Measurements from ENCODE around the gene TGIF2LY. TPM values are rescaled to one million over a fixed set of nuclear protein-coding genes. Genes with fewer than 3 reads are reported as not detected.
"Not testable (repeated sequence)": the region's sequence is repeated elsewhere in the genome, so short reads cannot be mapped to it uniquely, and the experiment has no call there.

TGIF2LY gene
- total RNA-seq (2014; rRNA removed; shearing (Covaris generic)), result not detected in 2 replicates
- polyA plus RNA-seq (2015; cell fraction: cytosol; rRNA removed), result not detected in 2 replicates
- not detected in 2 replicates for polyA plus RNA-seq (2015; cell fraction: nucleus; rRNA removed)

DNA sequence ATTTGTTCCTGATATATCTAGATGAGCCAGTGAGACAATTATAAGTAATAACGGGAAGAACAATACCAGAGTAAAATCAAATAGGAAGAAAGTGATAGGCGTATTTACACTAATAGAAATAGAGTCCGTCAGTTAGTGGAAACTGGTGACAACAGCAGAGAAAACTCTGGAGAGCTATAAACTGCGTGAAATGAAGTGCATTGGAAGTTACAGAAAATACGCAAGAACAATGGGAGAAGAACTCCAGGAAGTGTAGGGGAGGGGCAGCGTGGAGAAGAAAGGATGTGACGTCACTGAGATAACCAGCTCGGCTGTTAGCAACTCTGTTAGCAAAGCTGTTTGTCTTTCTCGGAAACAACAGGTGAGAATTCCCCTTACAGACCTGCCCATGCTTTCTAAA lies at the start of gene TGIF2LY:
Gene TGIF2LY (plus strand): TSS at position 301 of the 400 bp plus-strand sequence. CDS start 178 bp downstream, outside the sequence.
- DNase-seq (ENCODE audit: low read depth), result not testable (repeated sequence)

Small RNA genes lying within 50 kb of the gene (small RNA-seq; reads per million reads assigned to genes)
- not detected for gene PRRC2CP1

All from HT1080 (cell line).